NCI-H1436 (cell line): ENCODE results near the gene ATP6V1B1.
"Not testable (repeated sequence)": the region's sequence is repeated elsewhere in the genome, so short reads cannot be mapped to it uniquely, and the experiment has no call there.

ENCODE experiments used
- DNase-seq: peaks from one replicate; lab custom pipeline; 2025; lab: John Stamatoyannopoulos, UW

The ATP6V1B1 gene

GRCh38 chr2:70990216-70990615, 54.5 kb downstream of the ATP6V1B1 start:
- DNase-seq, result no peak

DNA sequence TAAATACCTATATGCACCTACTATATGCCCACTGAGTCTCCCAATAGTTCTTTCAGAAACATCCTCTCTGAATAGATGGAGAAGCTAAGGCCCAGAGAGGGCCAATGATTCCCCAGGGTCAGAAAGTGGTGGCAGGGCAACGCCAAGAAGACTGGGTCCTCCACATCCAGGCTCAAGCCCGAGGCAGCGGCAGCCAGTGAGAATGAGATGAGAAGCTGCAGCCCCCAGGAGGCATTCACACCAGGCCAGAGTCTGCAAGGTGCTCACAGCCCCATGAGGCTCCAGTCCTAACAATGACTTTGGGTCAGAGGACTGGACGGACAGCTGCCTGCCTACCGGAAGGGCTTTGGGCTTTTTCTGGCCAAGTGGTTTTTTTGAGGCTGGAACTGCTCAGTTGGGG, 55.4 kb downstream of the ATP6V1B1 start:
- DNase-seq, result no peak

DNA sequence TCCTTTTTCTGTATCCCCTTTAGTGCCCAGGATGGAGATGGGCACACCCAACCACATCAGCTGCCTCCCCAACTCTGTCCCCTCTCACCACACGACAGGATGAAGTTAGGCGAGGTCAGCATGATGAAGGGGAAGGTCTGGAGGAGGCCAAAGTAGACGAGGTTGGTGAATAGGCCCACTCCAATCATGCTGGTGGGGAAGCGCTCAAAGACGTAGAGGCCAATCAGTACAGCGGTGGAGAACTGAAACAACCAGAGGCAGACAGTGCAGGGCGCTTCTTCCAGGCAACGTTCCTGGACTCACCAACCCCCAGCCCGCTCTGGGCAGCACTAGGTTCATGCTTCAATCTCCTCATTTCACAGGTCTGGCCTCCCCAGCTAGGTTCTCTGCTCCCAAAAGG, 56.0 kb downstream of the ATP6V1B1 start:
- no peak for DNase-seq

DNA sequence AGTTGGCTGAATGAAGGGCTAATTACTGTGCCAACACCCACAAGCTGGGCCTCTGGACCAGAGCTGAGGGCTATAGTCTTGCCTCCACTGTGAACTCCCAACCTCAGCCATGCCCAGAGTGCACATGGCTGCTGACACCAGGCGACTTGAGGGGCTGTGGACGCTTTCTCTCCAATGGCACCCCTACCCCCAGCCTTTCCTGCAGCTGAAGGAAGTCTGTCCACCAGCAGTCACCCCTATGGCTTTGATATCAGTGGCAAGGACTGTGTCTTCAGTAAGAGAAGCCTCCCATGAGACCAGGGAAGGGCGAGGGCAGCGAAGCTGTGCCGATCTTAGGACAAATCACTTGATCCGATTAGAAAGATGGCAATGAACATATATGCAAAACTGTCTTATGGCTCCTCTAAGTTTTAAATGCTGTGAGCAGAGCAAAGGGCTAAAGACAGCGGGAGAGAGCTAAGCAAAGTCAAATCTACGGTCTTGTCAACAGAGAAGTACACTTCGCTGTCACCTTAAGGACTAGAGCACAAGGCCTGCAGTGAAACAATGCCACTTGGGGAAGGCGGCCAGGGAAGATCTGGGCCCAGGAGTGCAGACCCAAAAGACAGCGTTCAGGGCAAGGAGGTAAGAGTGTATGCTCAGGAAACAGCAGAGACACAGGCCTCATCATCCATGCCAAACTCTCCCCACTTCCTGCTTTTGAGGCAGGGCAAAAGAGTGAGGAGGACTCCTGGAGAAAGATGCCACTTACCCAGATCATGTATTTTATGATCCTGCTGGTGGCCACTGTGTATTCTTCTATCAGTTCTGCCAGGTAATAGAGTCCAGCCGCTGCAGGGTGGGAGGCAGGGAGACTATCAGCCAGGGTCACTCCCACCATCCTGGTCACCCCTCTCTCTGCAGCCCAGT, 57.5 kb downstream of the ATP6V1B1 start:
- no peak for DNase-seq

- no peak for DNase-seq
Measured at GRCh38 chr2:70994009-70994698, 58.5 kb downstream of the ATP6V1B1 start.

- peak; percentile 84 for DNase-seq
Measured at GRCh38 chr2:70994699-70995425, 59.2 kb downstream of the ATP6V1B1 start, which contains the start of gene TEX261. TSS of gene TEX261 (minus strand) at chr2:70994873. CDS start at chr2:70994757, 116 bp downstream.

GRCh38 chr2:70995426-70995729, 59.7 kb downstream of the ATP6V1B1 start:
- DNase-seq, result peak; percentile 60

DNA sequence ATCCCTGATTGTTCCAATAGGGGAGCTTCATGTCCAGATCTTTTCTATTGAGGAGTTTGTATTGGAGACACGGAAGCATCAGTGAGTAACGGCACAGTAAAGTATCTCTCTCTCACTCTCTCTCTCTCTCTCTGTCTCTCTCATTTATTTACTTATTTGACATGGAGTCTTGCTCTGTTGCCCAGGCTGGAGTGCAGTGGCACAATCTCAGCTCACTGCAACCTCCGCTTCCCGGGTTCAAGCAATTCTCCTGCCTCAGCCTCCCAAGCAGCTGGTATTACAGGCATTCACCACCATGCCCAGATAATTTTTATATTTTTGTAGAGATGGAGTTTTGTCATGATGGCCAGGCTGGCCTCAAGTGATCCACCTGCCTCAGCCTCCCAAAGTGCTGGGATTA, 63.2 kb downstream of the ATP6V1B1 start:
- DNase-seq, result not testable (repeated sequence)

- DNase-seq, result no peak
Measured at GRCh38 chr2:70999362-70999761, 63.7 kb downstream of the ATP6V1B1 start.

DNA sequence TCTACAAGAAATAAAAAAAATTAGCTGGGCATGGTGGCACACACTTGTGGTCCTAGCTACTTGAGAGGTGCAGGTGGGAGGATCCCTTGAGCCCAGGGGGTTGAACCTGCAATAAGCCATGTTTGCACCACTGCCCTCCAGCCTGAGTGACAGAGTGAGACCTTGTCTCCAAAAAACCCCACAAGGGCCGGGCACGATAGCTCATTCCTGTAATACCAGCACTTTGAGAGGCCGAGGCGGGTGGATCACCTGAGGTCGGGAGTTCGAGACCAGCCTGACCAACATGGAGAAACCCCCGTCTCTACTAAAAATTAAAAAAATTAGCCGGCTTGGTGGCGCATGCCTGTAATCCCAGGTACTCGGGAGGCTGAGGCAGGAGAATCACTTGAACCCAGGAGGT, 64.2 kb downstream of the ATP6V1B1 start:
- not testable (repeated sequence) for DNase-seq

DNA sequence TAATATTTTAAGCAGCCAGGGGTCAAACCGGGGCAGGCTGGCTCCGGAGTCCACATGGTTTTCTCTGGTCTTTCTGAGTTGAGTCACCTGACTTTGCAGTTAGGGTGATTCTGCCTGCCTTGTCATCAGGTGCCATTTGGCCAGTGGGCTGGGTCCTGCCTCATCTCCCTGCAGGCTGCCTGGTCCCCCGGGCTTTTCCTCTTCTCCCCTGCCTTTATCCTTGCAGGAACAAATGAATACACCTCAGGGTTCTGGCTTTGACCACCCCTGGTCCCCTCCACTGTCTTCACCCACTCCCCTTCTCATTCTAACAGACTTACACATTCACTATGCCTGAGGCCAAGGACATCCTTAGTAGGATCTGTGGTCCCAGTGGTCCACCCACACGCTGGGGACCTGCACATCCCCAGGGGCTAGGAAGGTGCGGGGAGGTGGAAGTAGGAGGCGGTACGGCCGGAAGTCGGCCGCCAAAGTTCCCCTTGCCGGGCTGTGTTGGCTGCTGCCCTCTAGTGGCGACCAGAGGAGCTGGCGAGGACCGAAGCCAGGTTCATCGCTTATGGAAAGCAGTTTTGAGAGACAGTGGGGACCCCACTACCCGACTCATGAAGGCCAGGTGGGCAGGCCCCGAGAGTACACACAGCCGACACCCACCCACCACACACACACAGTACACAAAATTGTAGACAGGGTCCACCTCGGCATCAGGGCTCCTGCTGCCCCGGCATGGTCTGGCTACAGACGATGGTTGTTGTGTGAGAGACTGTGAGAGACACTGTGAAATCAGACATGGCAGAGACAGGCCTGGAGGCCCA, 65.3 kb downstream of the ATP6V1B1 start:
- DNase-seq, result peak; percentile 70

DNA sequence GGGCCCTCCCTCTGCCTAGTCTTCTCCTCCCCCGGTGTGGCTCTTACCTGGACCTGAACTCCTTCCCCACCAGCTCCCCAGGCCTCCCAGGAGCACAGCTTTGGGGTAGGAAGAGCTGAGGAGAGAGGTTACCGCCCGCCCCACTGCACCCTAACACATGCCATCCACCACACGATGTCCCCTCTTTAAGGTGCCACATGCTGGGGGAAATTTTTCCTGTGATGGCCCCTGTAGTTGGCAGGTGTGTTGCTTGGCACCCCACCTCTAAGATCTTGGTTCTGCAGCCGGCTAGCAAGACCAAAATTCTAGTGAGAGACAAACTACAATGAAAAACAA, 65.9 kb downstream of the ATP6V1B1 start:
- no peak for DNase-seq

DNA sequence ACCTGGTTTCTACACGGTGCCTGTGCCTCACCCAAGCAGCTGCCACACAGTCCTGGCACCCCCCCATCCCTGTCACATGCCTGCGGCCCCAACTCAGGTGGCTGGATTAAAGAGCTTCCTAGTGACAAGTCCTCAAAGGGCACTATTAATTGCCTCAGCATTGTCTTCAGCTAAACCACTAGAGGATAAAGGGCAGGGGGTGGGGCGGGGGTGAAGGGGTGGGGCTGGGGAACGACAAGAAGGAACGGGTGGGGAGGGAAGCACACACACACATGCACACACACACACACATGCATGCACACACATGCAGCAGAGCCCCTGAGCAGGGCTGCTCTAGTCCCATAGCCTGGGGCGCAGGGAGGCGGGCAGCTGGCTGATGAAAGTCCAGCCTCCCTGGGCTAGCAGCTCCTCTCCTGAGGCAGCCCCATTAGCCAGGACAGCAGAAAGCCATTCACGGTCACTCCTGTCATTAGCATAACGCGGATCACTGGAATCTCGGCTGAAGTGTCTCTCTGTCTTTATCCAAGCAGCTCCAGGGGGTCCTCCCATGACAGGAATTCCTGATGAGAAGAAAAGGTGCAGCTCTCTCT, 66.4 kb downstream of the ATP6V1B1 start:
- no peak for DNase-seq

DNA sequence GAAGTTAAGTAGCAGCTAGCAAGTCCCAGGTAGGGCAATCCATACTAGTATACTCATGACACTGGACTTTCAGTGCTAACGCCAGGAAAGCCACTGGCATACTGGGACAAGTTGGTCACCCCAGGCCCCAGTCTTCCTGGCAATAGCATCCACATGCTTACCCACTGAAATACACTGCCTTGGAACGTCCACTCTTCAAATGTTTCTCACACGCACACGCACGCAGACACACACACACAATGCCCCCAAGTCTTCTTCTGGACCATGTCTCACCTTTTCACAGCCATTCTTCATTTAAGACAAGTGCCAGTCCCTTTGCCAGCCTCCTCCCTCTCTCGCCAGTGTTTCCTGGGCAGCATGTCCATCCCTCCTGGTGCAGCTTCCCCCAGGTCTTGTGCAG, 67.7 kb downstream of the ATP6V1B1 start:
- no peak for DNase-seq

DNA sequence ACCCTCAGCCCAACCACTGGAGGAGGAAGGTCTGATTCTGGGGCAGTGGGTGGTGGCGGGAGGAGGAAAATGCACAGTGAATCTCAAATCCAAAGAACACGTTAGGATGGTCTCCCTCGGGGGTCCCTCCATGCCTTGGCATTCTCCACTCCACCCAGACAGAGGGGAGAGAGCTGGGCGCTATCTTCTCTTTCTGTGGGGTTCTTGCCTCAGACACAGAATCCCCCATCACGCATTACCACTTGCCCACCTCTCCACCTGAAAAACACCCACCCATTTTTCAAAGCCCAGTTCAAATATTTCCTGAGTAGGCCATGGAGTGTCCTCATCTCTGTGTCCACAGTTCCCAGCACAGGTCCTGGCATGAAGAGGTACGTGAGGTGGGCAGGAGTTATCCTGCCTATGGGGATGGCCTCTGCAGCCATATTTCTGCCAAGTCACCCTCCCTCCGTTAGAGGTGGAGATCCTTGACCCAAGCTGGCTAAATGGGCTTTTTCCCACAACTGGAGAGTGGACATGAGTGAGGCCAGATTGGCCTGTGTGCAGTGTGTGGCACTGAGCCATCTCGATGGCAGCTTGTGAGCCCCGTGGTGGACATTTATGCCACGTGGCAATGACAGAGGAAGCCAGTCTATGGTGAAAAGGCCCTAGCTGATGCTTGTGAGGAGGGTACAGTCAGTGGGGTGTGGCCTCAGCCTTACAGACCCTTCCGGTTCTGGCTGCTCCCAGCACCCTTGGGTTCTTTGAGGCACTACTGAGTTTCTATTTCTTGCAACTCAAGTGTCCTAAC, 68.5 kb downstream of the ATP6V1B1 start:
- no peak for DNase-seq

DNA sequence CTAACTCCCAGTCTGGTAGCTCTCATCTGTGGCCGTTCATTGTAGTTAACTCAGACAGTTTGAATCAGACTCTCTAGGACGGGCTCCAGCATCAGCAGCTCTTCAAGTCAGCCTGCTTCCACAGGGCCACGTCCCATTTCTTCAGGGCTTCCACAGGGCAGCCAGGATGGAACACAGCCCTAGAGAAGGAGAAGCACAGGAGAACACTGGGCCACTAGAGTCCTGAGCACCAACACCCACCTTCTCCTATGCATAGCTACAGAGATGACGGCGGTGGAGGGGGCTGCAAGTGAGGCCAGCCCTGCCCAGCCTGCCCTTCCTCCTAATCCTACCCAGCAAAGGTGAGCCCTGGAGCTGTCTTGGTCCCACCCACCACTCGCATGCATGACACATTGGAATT, 69.2 kb downstream of the ATP6V1B1 start:
- DNase-seq, result no peak

DNA sequence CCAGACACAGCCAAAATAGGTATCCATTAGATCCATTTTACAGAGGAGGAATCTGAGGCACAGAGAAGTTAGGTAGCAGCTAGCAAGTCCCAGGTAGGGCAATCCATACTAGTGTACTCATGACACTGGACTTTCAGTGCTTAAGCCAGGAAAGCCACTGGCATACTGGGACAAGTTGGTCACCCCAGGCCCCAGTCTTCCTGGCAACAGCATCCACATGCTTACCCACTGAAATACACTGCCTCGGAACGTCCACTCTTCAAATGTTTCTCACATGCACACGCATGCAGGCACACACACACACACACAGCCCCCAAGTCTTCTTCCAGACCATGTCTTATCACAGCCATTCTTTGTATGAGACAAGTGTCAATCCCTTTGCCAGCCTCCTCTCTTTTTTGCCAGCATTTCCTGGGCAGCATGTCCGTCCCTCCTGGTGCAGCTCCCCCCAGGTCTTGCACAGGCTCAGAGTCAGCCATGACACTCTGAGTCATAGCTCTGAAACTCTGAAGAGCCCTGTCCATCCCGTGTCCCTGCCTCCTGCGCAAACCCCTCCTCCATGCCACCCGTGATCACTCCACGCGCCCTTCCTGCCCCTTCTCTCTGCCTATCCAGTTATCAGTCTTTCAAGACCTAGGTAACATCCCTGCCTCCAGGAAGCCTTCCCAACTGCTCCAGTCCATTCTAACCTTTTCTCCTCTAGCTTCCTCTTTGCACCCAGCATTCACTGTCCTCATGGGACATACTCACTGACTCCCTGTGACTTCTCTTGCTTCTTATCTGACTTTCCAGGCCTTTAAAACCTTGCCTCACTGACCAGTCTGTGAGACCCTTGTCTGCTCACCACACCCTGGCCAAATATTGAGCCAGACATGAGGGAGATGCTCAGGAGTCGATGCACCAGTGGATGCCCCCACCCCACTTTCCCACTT, 69.8 kb downstream of the ATP6V1B1 start:
- no peak for DNase-seq

- DNase-seq, result no peak
Measured at GRCh38 chr2:71006323-71006722, 70.6 kb downstream of the ATP6V1B1 start.

GRCh38 chr2:71006955-71007799, 71.5 kb downstream of the ATP6V1B1 start:
- DNase-seq, result no peak
